Measurements from ENCODE around the gene FGGY. TPM values are rescaled to one million over a fixed set of nuclear protein-coding genes. Genes with fewer than 3 reads are reported as not detected.
"Not testable (repeated sequence)": the region's sequence is repeated elsewhere in the genome, so short reads cannot be mapped to it uniquely, and the experiment has no call there.

The FGGY gene, protein sequence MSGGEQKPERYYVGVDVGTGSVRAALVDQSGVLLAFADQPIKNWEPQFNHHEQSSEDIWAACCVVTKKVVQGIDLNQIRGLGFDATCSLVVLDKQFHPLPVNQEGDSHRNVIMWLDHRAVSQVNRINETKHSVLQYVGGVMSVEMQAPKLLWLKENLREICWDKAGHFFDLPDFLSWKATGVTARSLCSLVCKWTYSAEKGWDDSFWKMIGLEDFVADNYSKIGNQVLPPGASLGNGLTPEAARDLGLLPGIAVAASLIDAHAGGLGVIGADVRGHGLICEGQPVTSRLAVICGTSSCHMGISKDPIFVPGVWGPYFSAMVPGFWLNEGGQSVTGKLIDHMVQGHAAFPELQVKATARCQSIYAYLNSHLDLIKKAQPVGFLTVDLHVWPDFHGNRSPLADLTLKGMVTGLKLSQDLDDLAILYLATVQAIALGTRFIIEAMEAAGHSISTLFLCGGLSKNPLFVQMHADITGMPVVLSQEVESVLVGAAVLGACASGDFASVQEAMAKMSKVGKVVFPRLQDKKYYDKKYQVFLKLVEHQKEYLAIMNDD
- total RNA-seq = 9.0 to 13.6 TPM (median 10.6 TPM) in 3 replicates
- long read RNA-seq, partial matches to known transcripts = 0 of 5 reads
- long read RNA-seq, other reads (novel, unspliced or antisense) = 3 of 5 reads

DNA sequence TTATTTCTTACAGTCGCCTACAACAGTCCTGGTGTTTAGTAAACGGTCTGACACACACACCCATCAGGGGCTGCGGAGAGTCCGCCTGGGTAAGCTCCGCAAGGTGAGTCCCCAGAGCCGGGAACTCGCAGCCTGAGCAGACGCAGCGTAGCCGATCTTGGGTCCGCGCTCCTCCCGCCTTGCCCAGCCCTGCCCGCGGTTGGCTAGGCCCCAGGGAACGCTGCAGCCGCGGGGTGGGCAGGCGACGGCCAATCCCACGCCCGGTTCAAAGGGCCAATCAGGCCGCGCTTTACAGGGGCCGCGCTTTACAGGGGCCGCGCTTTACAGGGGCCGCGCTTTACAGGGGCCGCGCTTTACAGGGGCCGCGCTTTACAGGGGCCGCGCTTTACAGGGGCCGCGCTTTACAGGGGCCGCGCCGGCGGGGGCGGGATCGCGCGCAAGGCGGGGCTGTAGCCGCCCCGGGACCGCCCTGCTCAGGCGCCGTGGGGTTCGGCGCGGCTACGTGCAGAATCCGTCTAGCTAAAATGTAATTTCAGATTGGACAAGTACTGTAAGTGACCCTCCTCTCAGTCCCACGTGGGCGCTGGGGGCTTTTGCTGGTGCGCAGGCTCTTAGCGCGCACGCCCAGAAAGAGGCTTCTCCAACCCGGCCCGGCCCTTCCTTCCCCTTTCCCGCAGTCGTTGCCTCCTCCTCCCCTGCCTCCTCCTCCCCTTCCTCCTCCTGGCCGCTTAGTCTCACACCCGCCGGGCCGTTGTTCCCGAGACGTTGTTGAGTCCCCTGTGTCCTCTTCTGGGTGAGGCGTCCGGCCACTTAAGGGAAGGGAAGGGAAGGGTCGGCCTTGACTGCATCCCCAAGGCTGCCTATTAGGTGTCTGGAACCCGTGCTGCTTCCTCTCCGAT lies at the start of gene FGGY:
FGGY (plus strand) TSS at position 737 of the 899 bp plus-strand sequence. CDS start 24,456 bp downstream, outside the sequence.
- Mint-ChIP-seq H3K36me3 (ENCODE audit: low read depth) (no peaks in the 10 kb centered on the region), H3K27ac (ENCODE audit: unreplicated experiment) (peak within 1 kb of the TSS; percentile 96), H3K27me3 (ENCODE audit: low read depth) (no peaks in the 10 kb centered on the region), H3K9me3 (ENCODE audit: low read depth) (no peaks in the 10 kb centered on the region), H3K4me1 (ENCODE audit: low read depth) (peaks cover 13% of the 10 kb centered on the region), H3K4me3 (ENCODE audit: unreplicated experiment) (peak within 1 kb of the TSS; percentile 82)
- peak; percentile 96 for DNase-seq (ENCODE audit: low spot score)
- TF ChIP-seq, protein P1, sequence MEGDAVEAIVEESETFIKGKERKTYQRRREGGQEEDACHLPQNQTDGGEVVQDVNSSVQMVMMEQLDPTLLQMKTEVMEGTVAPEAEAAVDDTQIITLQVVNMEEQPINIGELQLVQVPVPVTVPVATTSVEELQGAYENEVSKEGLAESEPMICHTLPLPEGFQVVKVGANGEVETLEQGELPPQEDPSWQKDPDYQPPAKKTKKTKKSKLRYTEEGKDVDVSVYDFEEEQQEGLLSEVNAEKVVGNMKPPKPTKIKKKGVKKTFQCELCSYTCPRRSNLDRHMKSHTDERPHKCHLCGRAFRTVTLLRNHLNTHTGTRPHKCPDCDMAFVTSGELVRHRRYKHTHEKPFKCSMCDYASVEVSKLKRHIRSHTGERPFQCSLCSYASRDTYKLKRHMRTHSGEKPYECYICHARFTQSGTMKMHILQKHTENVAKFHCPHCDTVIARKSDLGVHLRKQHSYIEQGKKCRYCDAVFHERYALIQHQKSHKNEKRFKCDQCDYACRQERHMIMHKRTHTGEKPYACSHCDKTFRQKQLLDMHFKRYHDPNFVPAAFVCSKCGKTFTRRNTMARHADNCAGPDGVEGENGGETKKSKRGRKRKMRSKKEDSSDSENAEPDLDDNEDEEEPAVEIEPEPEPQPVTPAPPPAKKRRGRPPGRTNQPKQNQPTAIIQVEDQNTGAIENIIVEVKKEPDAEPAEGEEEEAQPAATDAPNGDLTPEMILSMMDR (IDR thresholded peaks at IDR 0.05) = no peak

- H3K36me3 Mint-ChIP-seq (ENCODE audit: low read depth) = peaks cover 4% of the 10 kb centered on the region
- peaks cover 16% of the 10 kb centered on the region for H3K9me3 Mint-ChIP-seq (ENCODE audit: low read depth)
- H3K27me3 Mint-ChIP-seq (ENCODE audit: low read depth) = no peaks in the 10 kb centered on the region
- TF ChIP-seq, protein P1 (IDR thresholded peaks at IDR 0.05) = no peak
- H3K4me3 Mint-ChIP-seq (ENCODE audit: unreplicated experiment) = no peak overlapping the region
- H3K4me1 Mint-ChIP-seq (ENCODE audit: low read depth) = no peaks in the 10 kb centered on the region
- DNase-seq (ENCODE audit: low spot score) = no peak
- H3K27ac Mint-ChIP-seq (ENCODE audit: unreplicated experiment) = no peak overlapping the region
Measured at GRCh38 chr1:59248758-59249157, 48.1 kb upstream of the FGGY start.

- DNase-seq (ENCODE audit: low spot score) = no peak
- Mint-ChIP-seq H3K27ac (ENCODE audit: unreplicated experiment) (no peak overlapping the region), H3K9me3 (ENCODE audit: low read depth) (peaks cover 13% of the 10 kb centered on the region), H3K27me3 (ENCODE audit: low read depth) (no peaks in the 10 kb centered on the region), H3K36me3 (ENCODE audit: low read depth) (peaks cover 4% of the 10 kb centered on the region), H3K4me3 (ENCODE audit: unreplicated experiment) (no peak overlapping the region), H3K4me1 (ENCODE audit: low read depth) (no peaks in the 10 kb centered on the region)
- TF ChIP-seq, protein P1 (IDR thresholded peaks at IDR 0.05) = no peak
Measured at GRCh38 chr1:59249396-59250137, 47.3 kb upstream of the FGGY start.

DNA sequence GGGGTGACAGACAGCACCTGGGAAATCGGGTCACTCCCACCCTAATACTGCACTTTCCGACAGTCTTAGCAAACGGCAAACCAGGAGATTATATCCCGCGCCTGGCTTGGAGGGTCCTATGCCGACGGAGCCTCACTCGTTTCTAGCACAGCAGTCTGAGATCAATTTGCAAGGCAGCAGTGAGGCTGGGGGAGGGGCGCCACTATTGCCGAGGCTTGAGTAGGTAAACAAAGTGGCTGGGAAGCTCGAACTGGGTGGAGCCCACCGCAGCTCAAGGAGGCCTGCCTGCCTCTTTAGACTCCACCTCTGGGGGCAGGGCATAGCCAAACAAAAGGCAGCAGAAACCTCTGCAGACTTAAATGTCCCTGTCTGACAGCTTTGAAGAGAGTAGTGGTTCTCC lies 45.8 kb upstream of the FGGY start:
- not testable (repeated sequence) for H3K27me3 Mint-ChIP-seq (ENCODE audit: low read depth); H3K9me3 Mint-ChIP-seq (ENCODE audit: low read depth); H3K4me1 Mint-ChIP-seq (ENCODE audit: low read depth); H3K4me3 Mint-ChIP-seq (ENCODE audit: unreplicated experiment); DNase-seq (ENCODE audit: low spot score); H3K36me3 Mint-ChIP-seq (ENCODE audit: low read depth); H3K27ac Mint-ChIP-seq (ENCODE audit: unreplicated experiment)

DNA sequence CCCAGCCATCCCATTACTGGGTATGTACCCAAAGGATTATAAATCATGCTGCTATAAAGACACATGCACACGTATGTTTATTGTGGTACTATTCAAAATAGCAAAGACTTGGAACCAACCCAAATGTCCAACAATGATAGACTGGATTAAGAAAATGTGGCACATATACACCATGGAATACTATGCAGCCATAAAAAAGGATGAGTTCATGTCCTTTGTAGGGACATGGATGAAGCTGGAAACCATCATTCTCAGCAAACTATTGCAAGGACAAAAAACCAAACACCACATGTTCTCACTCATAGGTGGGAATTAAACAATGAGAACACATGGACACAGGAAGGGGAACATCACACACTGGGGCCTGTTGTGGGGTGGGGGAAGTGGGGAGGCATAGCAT lies 40.5 kb upstream of the FGGY start:
- H3K27me3 Mint-ChIP-seq (ENCODE audit: low read depth); H3K36me3 Mint-ChIP-seq (ENCODE audit: low read depth); DNase-seq (ENCODE audit: low spot score); H3K27ac Mint-ChIP-seq (ENCODE audit: unreplicated experiment); H3K9me3 Mint-ChIP-seq (ENCODE audit: low read depth); H3K4me1 Mint-ChIP-seq (ENCODE audit: low read depth); H3K4me3 Mint-ChIP-seq (ENCODE audit: unreplicated experiment): not testable (repeated sequence)

Measured in chondrocyte (in vitro differentiated cells).